ENCODE measurements around the gene GPX1. TPM values are rescaled to one million over a fixed set of nuclear protein-coding genes. Genes with fewer than 3 reads are reported as not detected.
"Not testable (repeated sequence)": the region's sequence is repeated elsewhere in the genome, so short reads cannot be mapped to it uniquely, and the experiment has no call there.

Gene GPX1
- total RNA-seq, 1 experiment from 2014 or later, result 298 TPM

DNA sequence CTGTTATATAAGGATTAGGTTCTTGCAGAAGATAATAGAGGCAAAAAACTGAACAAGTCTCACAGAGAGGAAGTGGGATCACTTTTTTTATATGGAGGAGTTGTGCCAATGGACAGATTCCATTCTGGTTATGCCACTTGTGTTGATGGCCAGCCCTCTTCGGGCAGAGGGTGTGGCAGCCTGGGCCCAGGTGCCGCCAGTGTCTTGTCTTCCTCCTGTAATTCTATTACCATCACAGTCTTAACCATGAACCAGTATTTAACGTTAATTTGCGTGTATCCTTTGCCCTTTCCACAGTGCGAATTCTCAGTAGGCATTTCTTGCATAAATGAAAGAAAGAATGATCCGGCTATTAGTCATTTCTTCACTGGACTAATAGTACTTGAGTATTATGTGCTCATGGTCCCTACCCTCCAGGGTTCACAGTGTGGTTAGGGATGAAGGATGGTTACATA lies 11.3 kb downstream of the GPX1 start:
- no peak for DNase-seq
- Histone ChIP-seq H3K36me3 (replicated peaks; ENCODE audit: control insufficient read depth, insufficient read depth, low read length) (no peaks in the 10 kb centered on the region), H3K27me3 (ENCODE audit: control insufficient read depth, insufficient read depth, low read length) (no peaks in the 10 kb centered on the region), H3K4me3 (ENCODE audit: insufficient read depth, low read depth, low read length) (no peak overlapping the region)

DNA sequence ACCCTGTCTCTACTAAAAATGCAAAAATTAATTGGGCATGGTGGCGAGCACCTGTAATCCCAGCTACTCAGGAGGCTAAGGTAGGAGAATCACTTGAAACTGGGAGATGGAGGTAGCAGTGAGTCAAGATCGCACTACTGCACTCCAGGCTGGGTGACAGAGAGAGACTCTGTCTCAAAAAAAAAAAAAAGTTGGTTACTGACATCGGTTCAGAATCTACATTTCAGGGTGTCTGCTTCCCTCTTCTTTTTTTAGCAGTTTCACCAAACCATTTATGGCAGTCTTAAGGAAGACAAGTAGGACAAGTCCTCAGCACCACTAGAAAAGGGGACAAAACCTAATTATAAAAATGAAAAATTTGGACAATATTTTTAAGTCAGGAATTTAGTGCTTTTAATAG lies 15.0 kb downstream of the GPX1 start:
- no peak for DNase-seq
- no peaks in the 10 kb centered on the region for H3K36me3 ChIP-seq (replicated peaks; ENCODE audit: control insufficient read depth, insufficient read depth, low read length)
- H3K27me3 ChIP-seq (ENCODE audit: control insufficient read depth, insufficient read depth, low read length), result no peaks in the 10 kb centered on the region
- H3K4me3 ChIP-seq (ENCODE audit: insufficient read depth, low read depth, low read length), result no peak overlapping the region

DNA sequence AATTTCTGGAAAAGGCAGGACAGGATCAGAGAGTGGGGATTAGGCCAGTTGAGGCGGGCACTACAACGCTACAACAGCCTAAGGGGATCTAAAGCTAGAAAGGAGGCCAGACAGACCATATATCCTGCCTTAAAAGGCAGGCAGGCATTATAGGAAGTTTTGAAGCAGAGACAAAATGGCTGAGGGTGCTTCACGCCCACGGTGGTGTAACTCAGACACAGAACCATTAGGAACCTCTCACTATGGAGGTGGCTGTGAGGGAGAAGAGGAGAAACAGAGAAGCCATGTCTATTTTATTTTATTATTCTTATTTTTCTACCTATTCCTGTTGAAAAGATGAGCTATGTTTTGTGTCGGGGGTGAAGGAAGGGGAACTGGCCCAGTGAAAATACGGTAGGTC lies 16.2 kb downstream of the GPX1 start:
- DNase-seq, result no peak
- no peaks in the 10 kb centered on the region for H3K27me3 ChIP-seq (ENCODE audit: control insufficient read depth, insufficient read depth, low read length)
- H3K36me3 ChIP-seq (replicated peaks; ENCODE audit: control insufficient read depth, insufficient read depth, low read length), result no peaks in the 10 kb centered on the region
- H3K4me3 ChIP-seq (ENCODE audit: insufficient read depth, low read depth, low read length), result no peak overlapping the region

DNA sequence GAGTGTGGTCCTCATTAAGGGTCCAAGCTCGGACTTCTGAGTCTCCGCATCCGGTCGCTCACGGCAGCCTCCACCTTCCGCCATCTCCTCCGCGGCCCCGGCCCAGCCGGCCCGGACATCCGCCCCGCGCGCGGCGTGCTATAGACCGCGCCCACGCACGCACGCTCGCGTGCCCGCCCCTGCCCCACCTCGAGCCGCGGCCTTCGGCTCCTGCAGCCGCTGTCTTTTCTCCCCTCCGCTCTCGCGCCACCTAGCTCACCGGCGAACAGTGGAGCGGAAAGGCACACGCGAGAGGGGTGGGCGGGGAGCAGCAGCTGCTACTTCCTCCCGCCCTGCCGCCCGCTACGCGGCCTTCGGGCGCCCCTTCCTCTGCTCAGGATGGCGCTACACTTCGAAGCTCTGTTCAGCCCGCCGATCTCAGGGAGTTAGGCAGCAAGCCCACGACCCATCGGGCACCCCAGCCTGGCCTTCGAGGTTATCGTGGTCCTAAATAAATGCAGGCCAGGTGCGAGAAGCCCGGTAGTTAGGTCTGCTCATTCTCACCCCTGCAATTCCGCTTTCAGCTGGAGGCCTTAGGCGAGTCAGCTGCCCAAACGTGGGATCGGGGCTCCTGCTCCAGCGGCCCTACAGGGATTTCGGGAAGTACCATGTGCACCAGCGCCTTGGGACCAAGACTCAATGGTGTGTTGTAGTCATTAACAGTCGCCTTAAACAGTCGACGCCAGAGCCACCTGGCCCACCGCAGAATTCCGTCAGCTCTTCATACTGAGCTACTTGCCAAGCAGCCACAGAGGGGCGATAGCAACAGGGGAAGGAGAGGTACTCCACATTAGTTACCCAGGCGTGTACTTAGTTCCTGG lies 18.0 kb downstream of the GPX1 start, which contains the start of gene USP4:
USP4 (minus strand) TSS at position 113 of the 860 bp plus-strand sequence; CDS start at position 84, 29 bp downstream.
- Histone ChIP-seq H3K4me3 (ENCODE audit: insufficient read depth, low read depth, low read length) (peak within 1 kb of the TSS; percentile 65), H3K36me3 (replicated peaks; ENCODE audit: control insufficient read depth, insufficient read depth, low read length) (no peaks in the 10 kb centered on the region; the same call in 1 of the 2 replicates), H3K27me3 (ENCODE audit: control insufficient read depth, insufficient read depth, low read length) (no peaks in the 10 kb centered on the region)
- peak; percentile 92 for DNase-seq

DNA sequence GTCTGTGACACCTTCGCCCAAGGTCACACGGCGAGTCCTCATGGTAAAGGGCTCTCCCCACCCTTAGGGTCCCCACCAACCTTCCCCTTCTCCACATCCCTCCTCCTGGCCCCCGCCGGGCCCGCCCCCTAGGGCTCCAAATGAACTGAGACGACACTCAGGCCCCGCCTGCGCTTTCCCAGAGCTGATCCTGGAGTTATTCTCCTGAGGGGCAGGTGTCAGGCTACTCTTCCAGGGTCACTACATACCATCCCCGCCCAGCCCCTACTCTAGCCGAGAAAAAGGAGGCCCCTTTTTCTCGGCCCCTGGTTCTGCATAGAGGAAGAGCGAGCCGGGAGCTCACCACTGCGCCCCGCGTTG lies 18.6 kb downstream of the GPX1 start:
- no peaks in the 10 kb centered on the region; the same call in 1 of the 2 replicates for H3K36me3 ChIP-seq (replicated peaks; ENCODE audit: control insufficient read depth, insufficient read depth, low read length)
- peak overlapping the region; percentile 65 for H3K4me3 ChIP-seq (ENCODE audit: insufficient read depth, low read depth, low read length)
- H3K27me3 ChIP-seq (ENCODE audit: control insufficient read depth, insufficient read depth, low read length), result no peaks in the 10 kb centered on the region
- DNase-seq, result peak; percentile 82

DNA sequence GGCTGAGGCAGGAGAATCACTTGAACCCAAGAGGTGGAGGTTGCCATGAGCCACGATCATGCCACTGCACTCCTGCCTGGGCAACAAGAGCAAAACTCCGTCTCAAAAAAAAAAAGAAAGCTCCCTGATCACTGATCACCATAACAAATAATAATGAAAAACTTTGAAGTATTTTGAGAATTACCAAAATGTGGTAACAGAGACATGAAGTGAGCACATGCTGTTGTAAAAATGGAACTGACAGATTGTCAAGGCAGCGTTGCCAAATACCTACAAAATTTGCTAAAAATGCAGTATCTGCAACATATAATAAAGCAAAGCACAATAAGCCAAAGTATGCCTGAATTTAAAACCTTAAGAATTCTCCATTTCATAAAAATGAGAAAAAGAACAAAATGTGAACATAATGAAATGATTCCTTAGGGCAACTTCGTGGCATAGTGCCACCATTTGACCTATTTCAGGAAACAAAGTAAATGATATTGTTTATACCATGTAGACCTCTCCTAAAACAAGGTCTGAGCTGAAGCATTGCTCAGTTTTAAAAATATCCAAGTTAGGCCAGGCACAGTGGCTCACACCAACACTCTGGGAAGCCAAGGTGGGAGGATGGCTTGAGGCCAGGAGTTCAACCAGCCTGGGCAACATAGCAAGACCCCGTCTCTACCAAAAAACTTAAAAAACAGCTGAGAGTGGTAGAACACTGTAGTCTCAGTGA lies 24.1 kb downstream of the GPX1 start:
- no peaks in the 10 kb centered on the region for H3K27me3 ChIP-seq (ENCODE audit: control insufficient read depth, insufficient read depth, low read length)
- H3K4me3 ChIP-seq (ENCODE audit: insufficient read depth, low read depth, low read length), result no peak overlapping the region
- no peak for DNase-seq
- peaks cover 6% of the 10 kb centered on the region for H3K36me3 ChIP-seq (replicated peaks; ENCODE audit: control insufficient read depth, insufficient read depth, low read length)

DNA sequence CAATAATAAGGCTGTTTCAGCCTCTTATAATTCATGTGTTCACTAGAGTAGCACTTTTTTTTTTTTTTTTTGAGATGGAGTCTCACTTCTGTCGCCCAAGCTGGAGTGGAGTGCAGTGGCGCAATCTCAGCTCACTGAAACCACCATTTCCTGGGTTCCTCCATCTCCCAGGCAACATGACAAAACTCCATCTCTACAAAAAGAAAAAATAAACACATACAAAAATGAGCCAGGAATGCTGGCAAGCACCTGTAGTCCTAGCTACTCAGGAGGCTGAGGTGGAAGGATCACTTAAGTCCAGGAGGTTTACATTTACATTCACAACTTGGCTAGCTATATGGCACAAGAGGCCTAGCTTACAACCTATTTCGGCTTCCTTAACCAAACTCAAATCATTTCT lies 25.1 kb downstream of the GPX1 start:
- H3K4me3 ChIP-seq (ENCODE audit: insufficient read depth, low read depth, low read length), result no peak overlapping the region
- no peak for DNase-seq
- peaks cover 6% of the 10 kb centered on the region for H3K36me3 ChIP-seq (replicated peaks; ENCODE audit: control insufficient read depth, insufficient read depth, low read length)
- no peaks in the 10 kb centered on the region for H3K27me3 ChIP-seq (ENCODE audit: control insufficient read depth, insufficient read depth, low read length)

DNA sequence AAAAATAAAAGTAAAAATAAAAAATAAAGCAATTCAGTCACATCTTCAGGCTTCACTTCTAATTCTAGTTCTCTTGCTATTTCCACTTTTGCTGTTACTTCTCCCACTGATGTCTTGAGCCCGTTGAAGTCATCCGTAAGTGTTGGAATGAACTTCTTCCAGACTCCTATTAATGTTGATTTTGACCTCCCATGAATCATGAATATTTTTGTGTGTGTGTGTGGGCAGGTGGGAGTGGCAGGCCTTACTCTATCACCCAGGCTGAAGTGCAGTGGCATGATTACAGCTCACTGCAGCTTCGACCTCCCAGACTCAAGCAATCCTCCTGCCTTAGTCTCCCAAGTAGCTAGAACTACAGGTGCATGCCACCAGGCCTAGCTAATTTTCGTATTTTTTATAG lies 29.0 kb downstream of the GPX1 start:
- DNase-seq, result no peak
- no peaks in the 10 kb centered on the region for H3K27me3 ChIP-seq (ENCODE audit: control insufficient read depth, insufficient read depth, low read length)
- no peak overlapping the region for H3K4me3 ChIP-seq (ENCODE audit: insufficient read depth, low read depth, low read length)
- H3K36me3 ChIP-seq (replicated peaks; ENCODE audit: control insufficient read depth, insufficient read depth, low read length), result peaks cover 15% of the 10 kb centered on the region

DNA sequence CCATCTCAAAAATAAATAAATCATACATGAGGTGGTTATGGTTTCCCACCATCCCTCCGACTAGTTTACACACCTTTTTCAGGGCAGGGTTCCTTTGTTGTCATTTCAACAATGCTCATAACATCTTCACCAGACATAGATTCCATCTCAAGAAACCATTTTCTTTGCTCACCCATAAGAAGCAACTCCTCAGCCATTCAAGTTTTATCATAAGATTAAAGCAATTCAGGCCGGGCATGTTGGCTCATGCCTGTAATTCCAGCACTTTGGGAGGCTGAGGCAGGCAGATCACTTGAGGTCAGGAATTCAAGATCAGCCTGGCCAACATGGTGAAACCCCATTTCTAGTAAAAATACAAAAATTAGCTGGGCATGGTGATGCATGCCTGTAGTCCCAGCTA lies 29.8 kb downstream of the GPX1 start:
- H3K27me3 ChIP-seq (ENCODE audit: control insufficient read depth, insufficient read depth, low read length); DNase-seq; H3K4me3 ChIP-seq (ENCODE audit: insufficient read depth, low read depth, low read length): not testable (repeated sequence)
- H3K36me3 ChIP-seq (replicated peaks; ENCODE audit: control insufficient read depth, insufficient read depth, low read length), result peaks cover 15% of the 10 kb centered on the region

DNA sequence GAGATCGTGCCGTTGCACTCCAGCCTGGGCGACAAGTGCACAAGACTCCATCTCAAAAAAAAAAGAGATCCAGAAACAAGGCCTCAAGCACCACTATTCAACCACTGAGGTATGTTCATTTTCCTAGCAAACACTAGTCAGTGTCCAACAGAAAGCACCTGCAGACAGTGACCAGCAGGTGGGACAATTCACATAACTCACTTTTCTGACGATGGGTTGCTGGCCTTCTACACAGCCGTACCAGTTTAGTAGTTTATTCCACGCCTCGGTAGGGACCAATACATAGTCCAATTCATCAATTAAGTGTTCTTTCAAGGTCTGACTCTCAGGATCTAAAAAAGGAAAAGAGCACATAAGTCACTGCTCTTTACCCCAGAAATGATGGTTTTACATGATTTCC lies 30.7 kb downstream of the GPX1 start:
- H3K27me3 ChIP-seq (ENCODE audit: control insufficient read depth, insufficient read depth, low read length), result no peaks in the 10 kb centered on the region
- H3K4me3 ChIP-seq (ENCODE audit: insufficient read depth, low read depth, low read length), result no peak overlapping the region
- peak; percentile 37 for DNase-seq
- H3K36me3 ChIP-seq (replicated peaks; ENCODE audit: control insufficient read depth, insufficient read depth, low read length), result peaks cover 12% of the 10 kb centered on the region

DNA sequence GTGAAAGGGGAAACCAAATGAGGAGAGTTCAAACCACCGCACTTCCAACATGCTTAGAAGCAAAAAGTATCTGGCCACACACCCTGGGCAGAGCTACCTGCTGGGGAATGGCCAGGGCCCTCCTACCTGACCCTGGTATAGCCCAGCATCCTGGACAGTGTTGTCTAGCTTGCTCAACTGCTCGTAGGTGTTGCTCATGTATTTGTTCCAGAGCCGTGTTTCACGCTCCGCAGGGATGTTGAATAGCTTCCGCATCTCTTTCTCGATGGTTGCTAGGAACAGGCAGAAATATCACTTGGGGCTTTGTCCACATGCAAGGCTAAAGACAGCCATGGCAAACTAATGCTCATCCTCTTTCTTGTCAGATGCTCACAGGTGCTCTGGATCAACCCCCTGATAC lies 33.4 kb downstream of the GPX1 start:
- H3K4me3 ChIP-seq (ENCODE audit: insufficient read depth, low read depth, low read length), result no peak overlapping the region
- H3K36me3 ChIP-seq (replicated peaks; ENCODE audit: control insufficient read depth, insufficient read depth, low read length), result peaks cover 12% of the 10 kb centered on the region
- no peak for DNase-seq
- no peaks in the 10 kb centered on the region for H3K27me3 ChIP-seq (ENCODE audit: control insufficient read depth, insufficient read depth, low read length)

DNA sequence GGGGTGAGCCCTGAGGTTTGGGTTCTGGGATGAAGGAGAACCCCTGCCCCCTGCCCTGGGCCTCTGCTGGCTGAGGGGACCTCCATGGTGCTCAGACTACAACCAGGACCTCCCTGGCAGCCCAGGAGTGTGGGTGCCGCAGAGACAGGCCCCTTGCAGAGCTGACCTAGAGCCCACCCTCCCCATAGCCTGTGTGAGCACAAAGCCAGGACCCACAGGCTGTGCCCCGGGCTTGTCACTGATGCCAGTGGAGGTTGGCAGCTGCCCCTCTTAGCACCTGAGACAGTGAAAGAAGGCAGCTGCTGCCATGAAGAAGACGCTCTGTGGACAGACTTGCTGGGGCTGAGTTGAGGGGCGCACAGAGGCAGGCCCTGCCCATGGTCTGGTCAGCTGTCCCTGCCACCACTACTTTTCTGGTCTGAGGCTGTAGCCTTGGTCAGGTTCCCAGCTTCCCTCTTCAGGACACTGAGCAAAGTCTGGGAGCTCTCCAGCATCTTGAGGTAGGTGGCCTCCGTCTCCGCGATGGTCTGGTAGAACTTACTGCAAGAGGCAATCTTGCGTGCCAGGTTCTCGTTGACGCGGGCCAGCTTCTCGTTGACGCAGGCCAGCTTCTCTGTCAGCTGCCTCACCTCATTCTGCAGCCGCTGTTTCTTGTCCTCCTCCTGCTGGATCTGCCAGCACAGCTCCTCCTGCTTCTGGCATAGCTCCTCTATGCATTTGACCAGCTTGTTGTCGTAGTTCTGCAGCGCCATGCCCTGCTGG lies 41.3 kb downstream of the GPX1 start:
- peaks cover 4% of the 10 kb centered on the region for H3K36me3 ChIP-seq (replicated peaks; ENCODE audit: control insufficient read depth, insufficient read depth, low read length)
- no peak for DNase-seq
- H3K27me3 ChIP-seq (ENCODE audit: control insufficient read depth, insufficient read depth, low read length), result no peaks in the 10 kb centered on the region
- H3K4me3 ChIP-seq (ENCODE audit: insufficient read depth, low read depth, low read length), result no peak overlapping the region

DNA sequence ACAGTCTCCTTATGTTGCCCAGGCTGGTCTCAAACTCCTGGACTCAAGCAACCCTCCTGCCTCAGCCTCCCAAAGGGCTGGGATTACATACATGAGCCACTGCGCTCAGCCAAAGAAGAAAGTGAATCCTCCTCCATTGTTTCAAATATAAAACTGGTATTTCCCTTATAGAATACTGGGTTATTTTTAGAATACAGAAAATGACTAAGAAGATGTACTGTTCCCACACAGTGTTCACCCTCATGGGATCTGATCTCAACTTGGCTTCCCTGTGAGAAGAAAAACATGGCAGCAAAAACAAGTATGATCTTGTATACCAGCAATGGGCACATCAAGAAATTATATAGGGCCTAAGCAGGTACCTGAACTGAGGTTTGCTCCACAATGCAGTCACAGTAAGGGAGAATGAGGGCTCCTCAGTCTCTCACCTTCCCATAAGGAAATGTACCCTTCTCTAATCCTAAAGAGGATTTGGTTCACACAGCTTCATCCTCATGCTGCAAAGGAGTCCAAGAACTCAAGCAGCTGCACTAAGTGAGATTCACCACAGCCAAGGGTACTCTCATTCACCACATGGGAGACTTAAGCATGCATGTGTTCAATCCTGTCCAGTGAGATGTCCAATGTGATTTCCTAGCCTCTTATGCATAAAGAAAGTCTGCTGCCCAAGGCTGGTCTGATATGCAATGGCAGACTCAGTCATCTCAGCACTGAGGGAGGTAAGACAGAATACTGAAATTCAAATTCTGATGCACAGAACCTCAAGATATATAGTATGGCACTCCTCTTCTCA lies 44.1 kb downstream of the GPX1 start:
- no peak for DNase-seq
- H3K4me3 ChIP-seq (ENCODE audit: insufficient read depth, low read depth, low read length), result no peak overlapping the region
- no peaks in the 10 kb centered on the region for H3K27me3 ChIP-seq (ENCODE audit: control insufficient read depth, insufficient read depth, low read length)
- H3K36me3 ChIP-seq (replicated peaks; ENCODE audit: control insufficient read depth, insufficient read depth, low read length), result peaks cover 6% of the 10 kb centered on the region

DNA sequence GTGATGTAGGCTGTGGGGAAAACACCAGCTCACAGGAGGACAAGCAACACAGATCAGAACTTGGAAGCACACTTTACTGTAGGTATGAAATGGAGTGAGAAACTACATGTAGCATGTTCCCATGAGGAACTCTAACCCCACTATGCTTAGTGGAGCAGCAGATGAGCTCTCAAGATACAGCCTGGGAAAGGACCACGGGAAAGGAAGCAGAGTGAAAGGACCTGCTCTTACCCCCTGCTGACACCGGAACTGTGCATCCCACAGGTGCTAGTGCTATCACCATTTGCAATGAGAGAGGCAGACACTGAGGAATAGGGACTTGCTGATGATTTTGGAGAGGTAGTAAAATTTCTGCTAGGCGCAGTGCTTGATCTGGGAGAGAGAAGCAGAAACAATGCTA lies 46.9 kb downstream of the GPX1 start:
- no peaks in the 10 kb centered on the region for H3K27me3 ChIP-seq (ENCODE audit: control insufficient read depth, insufficient read depth, low read length)
- peaks cover 2% of the 10 kb centered on the region for H3K36me3 ChIP-seq (replicated peaks; ENCODE audit: control insufficient read depth, insufficient read depth, low read length)
- H3K4me3 ChIP-seq (ENCODE audit: insufficient read depth, low read depth, low read length), result no peak overlapping the region
- DNase-seq, result no peak
